ENCODE results near the gene EPB41L4B. TPM values are rescaled to one million over a fixed set of nuclear protein-coding genes. Genes with fewer than 3 reads are reported as not detected.

EPB41L4B gene
- total and polyA plus RNA-seq, 2 experiments from 2014 or later, result 11.0 to 32.2 TPM

GRCh38 chr9:109164042-109164441 is 156.8 kb downstream of the EPB41L4B start:
- Histone ChIP-seq H3K9me2 (ENCODE audit: insufficient read depth) (no peaks in the 10 kb centered on the region), H3K27ac (ENCODE audit: low read depth) (no peak overlapping the region), H4K20me1 (replicated peaks; ENCODE audit: insufficient read depth) (no peaks in the 10 kb centered on the region), H3F3A (replicated peaks; ENCODE audit: low read depth) (peaks cover 4% of the 10 kb centered on the region; the same call in 1 of the 2 replicates), H3K4me3 (no peak overlapping the region), H3K79me2 (replicated peaks; ENCODE audit: insufficient read depth) (no peaks in the 10 kb centered on the region), H3K36me3 (ENCODE audit: insufficient read depth) (no peaks in the 10 kb centered on the region), H3K4me2 (no peak overlapping the region), H3K27me3 (ENCODE audit: insufficient read depth) (peaks cover 37% of the 10 kb centered on the region), H2AFZ (no peak overlapping the region), H3K4me1 (ENCODE audit: insufficient read depth) (0 out of 2 replicates have a peak, but pooled peaks cover 9% of the 10 kb centered on the region)
- Mint-ChIP-seq H3K4me1 (peaks cover 7% of the 10 kb centered on the region; the same call in 1 of the 3 replicates), H3K9me3 (peaks cover 11% of the 10 kb centered on the region), H3K4me3 (no peak overlapping the region), H3K27ac (no peak overlapping the region), H3K36me3 (ENCODE audit: low read depth) (peaks cover 2% of the 10 kb centered on the region; the same call in 1 of the 3 replicates), H3K27me3 (ENCODE audit: insufficient read depth, low read depth, poor library complexity) (peaks cover 24% of the 10 kb centered on the region)
- DNase-seq (ENCODE audit: low spot score) (no peak), ATAC-seq (no peak)
- TF ChIP-seq, protein P1, sequence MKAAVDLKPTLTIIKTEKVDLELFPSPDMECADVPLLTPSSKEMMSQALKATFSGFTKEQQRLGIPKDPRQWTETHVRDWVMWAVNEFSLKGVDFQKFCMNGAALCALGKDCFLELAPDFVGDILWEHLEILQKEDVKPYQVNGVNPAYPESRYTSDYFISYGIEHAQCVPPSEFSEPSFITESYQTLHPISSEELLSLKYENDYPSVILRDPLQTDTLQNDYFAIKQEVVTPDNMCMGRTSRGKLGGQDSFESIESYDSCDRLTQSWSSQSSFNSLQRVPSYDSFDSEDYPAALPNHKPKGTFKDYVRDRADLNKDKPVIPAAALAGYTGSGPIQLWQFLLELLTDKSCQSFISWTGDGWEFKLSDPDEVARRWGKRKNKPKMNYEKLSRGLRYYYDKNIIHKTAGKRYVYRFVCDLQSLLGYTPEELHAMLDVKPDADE (IDR thresholded peaks at IDR 0.05), result no peak
- TF ChIP-seq EZH2phosphoT487 (IDR thresholded peaks at IDR 0.05; ENCODE audit: unreplicated experiment), result no peak

- H4K20me1 ChIP-seq (replicated peaks; ENCODE audit: insufficient read depth), result no peaks in the 10 kb centered on the region
- TF ChIP-seq EZH2 (IDR thresholded peaks at IDR 0.05; ENCODE audit: low read depth, unreplicated experiment), result no peak
- TF ChIP-seq, protein P1 (IDR thresholded peaks at IDR 0.05), result no peak
- no peak overlapping the region for H3K27ac ChIP-seq (ENCODE audit: low read depth)
- H3K4me1 Mint-ChIP-seq, result peaks cover 7% of the 10 kb centered on the region; the same call in 1 of the 3 replicates
- H3K27me3 Mint-ChIP-seq (ENCODE audit: insufficient read depth, low read depth, poor library complexity), result peaks cover 24% of the 10 kb centered on the region
- peaks cover 11% of the 10 kb centered on the region for H3K9me3 Mint-ChIP-seq
- H3K4me2 ChIP-seq, result no peak overlapping the region
- H3K79me2 ChIP-seq (replicated peaks; ENCODE audit: insufficient read depth), result no peaks in the 10 kb centered on the region
- no peak overlapping the region for H3K27ac Mint-ChIP-seq
- peaks cover 29% of the 10 kb centered on the region for H3K27me3 ChIP-seq (ENCODE audit: insufficient read depth)
- H3K36me3 Mint-ChIP-seq (ENCODE audit: low read depth), result peaks cover 2% of the 10 kb centered on the region; the same call in 1 of the 3 replicates
- no peak overlapping the region for H3K4me3 Mint-ChIP-seq
- H3K4me1 ChIP-seq (ENCODE audit: insufficient read depth), result 0 out of 2 replicates have a peak, but pooled peaks cover 9% of the 10 kb centered on the region
- H3F3A ChIP-seq (replicated peaks; ENCODE audit: low read depth), result peaks cover 4% of the 10 kb centered on the region; the same call in 1 of the 2 replicates
- no peak for DNase-seq (ENCODE audit: low spot score)
- H2AFZ ChIP-seq, result no peak overlapping the region
- H3K4me3 ChIP-seq, result no peak overlapping the region
- H3K9me2 ChIP-seq (ENCODE audit: insufficient read depth), result no peaks in the 10 kb centered on the region
- H3K36me3 ChIP-seq (ENCODE audit: insufficient read depth), result no peaks in the 10 kb centered on the region
- no peak for ATAC-seq
Observed at GRCh38 chr9:109163194-109163593, 157.7 kb downstream of the EPB41L4B start.

DNA sequence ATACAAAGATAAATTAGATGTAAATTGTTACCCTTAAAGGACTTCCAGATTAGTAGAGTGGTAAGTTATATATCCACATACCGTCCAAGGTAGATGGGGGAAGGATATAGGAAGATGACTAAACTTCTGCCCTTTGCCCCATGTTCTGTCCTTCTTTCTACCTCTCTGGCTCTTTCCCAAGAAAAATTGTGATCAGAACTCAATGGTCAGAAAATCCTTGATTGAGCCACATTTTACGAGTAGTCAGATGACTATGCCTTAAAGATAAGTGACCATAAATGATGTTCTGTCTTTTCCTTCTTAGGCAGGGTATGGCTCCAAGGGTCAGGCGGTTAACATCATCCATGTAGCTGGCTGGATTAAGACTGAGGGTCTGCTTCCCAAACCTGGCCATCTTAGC is 158.2 kb downstream of the EPB41L4B start:
- Histone ChIP-seq H3K9me2 (ENCODE audit: insufficient read depth) (no peaks in the 10 kb centered on the region), H3F3A (replicated peaks; ENCODE audit: low read depth) (peaks cover 4% of the 10 kb centered on the region; the same call in 1 of the 2 replicates), H3K79me2 (replicated peaks; ENCODE audit: insufficient read depth) (no peaks in the 10 kb centered on the region), H3K27me3 (ENCODE audit: insufficient read depth) (peaks cover 24% of the 10 kb centered on the region), H3K4me2 (no peak overlapping the region), H3K27ac (ENCODE audit: low read depth) (no peak overlapping the region), H4K20me1 (replicated peaks; ENCODE audit: insufficient read depth) (no peaks in the 10 kb centered on the region), H3K4me1 (ENCODE audit: insufficient read depth) (0 out of 2 replicates have a peak, but pooled peaks cover 8% of the 10 kb centered on the region), H3K4me3 (no peak overlapping the region), H3K36me3 (ENCODE audit: insufficient read depth) (no peaks in the 10 kb centered on the region), H2AFZ (no peak overlapping the region)
- Mint-ChIP-seq H3K27me3 (ENCODE audit: insufficient read depth, low read depth, poor library complexity) (peaks cover 22% of the 10 kb centered on the region), H3K4me3 (no peak overlapping the region), H3K36me3 (ENCODE audit: low read depth) (peaks cover 2% of the 10 kb centered on the region; the same call in 1 of the 3 replicates), H3K27ac (no peak overlapping the region), H3K4me1 (peaks cover 7% of the 10 kb centered on the region; the same call in 1 of the 3 replicates), H3K9me3 (peaks cover 11% of the 10 kb centered on the region)
- DNase-seq (ENCODE audit: low spot score) (no peak), ATAC-seq (no peak)
- TF ChIP-seq STAT1 (IDR thresholded peaks at IDR 0.05; ENCODE audit: unreplicated experiment) (no peak), REST (IDR thresholded peaks at IDR 0.05; ENCODE audit: unreplicated experiment) (no peak), ZNF331 (CRISPR knock-in tag; IDR thresholded peaks at IDR 0.05; ENCODE audit: low read depth) (no peak)
